ENCODE data around the gene AGAP2.

The AGAP2 gene

DNA sequence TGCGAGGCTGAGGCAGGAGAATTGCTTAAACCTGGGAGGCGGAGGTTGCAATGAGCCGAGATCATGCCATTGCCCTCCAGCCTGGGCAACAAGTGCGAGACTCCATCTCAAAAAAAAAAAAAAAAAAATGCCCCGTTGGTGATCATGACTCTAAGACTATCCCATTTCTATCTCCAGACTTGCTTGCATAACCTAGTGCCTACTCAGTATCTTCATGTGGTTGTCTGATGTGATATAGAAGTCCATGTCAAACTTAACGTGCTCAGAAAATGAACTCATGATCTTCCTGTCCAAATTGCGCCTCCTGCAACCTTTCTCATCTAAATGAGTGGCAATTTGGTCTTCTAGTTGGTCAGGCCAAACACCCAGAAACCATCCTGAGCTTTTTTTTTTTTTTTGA, 39.4 kb upstream of the AGAP2 start:
- H3K9ac ChIP-seq (ENCODE audit: low read depth, low read length, poor library complexity, severe bottlenecking), result no peak overlapping the region
- H3K4me3 ChIP-seq (ENCODE audit: low read length, poor library complexity, severe bottlenecking), result no peak overlapping the region
- no peaks in the 10 kb centered on the region for H3K27me3 ChIP-seq (ENCODE audit: insufficient read depth, low read length, poor library complexity, severe bottlenecking)
- H3F3A ChIP-seq (ENCODE audit: low read depth), result no peaks in the 10 kb centered on the region
- peaks cover 2% of the 10 kb centered on the region for H4K20me1 ChIP-seq (ENCODE audit: insufficient read depth, low read length, poor library complexity, severe bottlenecking)
- H3K36me3 ChIP-seq (ENCODE audit: insufficient read depth, low read length), result no peaks in the 10 kb centered on the region
- H3K9me2 ChIP-seq (replicated peaks; ENCODE audit: low read depth, low read length), result no peaks in the 10 kb centered on the region
- TF ChIP-seq, protein P1, sequence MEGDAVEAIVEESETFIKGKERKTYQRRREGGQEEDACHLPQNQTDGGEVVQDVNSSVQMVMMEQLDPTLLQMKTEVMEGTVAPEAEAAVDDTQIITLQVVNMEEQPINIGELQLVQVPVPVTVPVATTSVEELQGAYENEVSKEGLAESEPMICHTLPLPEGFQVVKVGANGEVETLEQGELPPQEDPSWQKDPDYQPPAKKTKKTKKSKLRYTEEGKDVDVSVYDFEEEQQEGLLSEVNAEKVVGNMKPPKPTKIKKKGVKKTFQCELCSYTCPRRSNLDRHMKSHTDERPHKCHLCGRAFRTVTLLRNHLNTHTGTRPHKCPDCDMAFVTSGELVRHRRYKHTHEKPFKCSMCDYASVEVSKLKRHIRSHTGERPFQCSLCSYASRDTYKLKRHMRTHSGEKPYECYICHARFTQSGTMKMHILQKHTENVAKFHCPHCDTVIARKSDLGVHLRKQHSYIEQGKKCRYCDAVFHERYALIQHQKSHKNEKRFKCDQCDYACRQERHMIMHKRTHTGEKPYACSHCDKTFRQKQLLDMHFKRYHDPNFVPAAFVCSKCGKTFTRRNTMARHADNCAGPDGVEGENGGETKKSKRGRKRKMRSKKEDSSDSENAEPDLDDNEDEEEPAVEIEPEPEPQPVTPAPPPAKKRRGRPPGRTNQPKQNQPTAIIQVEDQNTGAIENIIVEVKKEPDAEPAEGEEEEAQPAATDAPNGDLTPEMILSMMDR (conservative IDR thresholded peaks at IDR 0.05; ENCODE audit: low read length), result no peak
- TF ChIP-seq EZH2phosphoT487 (IDR thresholded peaks at IDR 0.05; ENCODE audit: borderline replicate concordance), result no peak
- no peak overlapping the region for H3K4me2 ChIP-seq (ENCODE audit: low read depth, low read length, poor library complexity, severe bottlenecking)
- H3K4me1 ChIP-seq (ENCODE audit: insufficient read depth, low read length, poor library complexity, severe bottlenecking), result peaks cover 18% of the 10 kb centered on the region
- no peaks in the 10 kb centered on the region for H3K9me3 ChIP-seq (ENCODE audit: insufficient read depth, low read depth, low read length)
- H3K79me2 ChIP-seq (ENCODE audit: insufficient read depth, low read length), result peaks cover 9% of the 10 kb centered on the region
- H2AFZ ChIP-seq (ENCODE audit: low read length), result no peak overlapping the region

DNA sequence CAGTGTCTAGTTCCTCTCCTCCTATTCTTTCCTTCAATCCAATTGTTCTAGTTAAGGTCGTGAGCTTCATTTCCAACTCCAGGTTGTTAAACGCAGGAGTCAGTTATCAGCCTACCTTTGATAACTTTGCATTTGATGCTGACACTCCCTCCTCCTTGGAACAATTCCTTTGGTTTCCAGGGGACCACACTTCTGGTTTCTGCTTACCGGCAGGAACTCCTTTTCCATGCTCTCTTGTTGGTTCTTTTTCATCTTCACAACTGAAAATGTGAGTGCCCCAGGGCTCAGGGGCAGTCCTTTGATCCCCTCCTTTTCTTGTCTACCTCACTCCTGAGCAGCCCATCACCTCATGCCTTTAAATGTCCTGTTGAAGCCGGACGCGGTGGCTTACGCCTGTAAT, 38.8 kb upstream of the AGAP2 start:
- H3K4me3 ChIP-seq (ENCODE audit: low read length, poor library complexity, severe bottlenecking), result no peak overlapping the region
- H3K27me3 ChIP-seq (ENCODE audit: insufficient read depth, low read length, poor library complexity, severe bottlenecking), result no peaks in the 10 kb centered on the region
- no peak overlapping the region for H3K4me2 ChIP-seq (ENCODE audit: low read depth, low read length, poor library complexity, severe bottlenecking)
- no peaks in the 10 kb centered on the region for H3K36me3 ChIP-seq (ENCODE audit: insufficient read depth, low read length)
- no peaks in the 10 kb centered on the region for H3K9me2 ChIP-seq (replicated peaks; ENCODE audit: low read depth, low read length)
- peaks cover 17% of the 10 kb centered on the region for H3K4me1 ChIP-seq (ENCODE audit: insufficient read depth, low read length, poor library complexity, severe bottlenecking)
- no peak overlapping the region for H3K9ac ChIP-seq (ENCODE audit: low read depth, low read length, poor library complexity, severe bottlenecking)
- no peak overlapping the region for H2AFZ ChIP-seq (ENCODE audit: low read length)
- H4K20me1 ChIP-seq (ENCODE audit: insufficient read depth, low read length, poor library complexity, severe bottlenecking), result no peaks in the 10 kb centered on the region
- H3K79me2 ChIP-seq (ENCODE audit: insufficient read depth, low read length), result peaks cover 6% of the 10 kb centered on the region; the same call in 1 of the 2 replicates
- TF ChIP-seq, protein P1 (conservative IDR thresholded peaks at IDR 0.05; ENCODE audit: low read length), result no peak
- no peak for TF ChIP-seq EZH2phosphoT487 (IDR thresholded peaks at IDR 0.05; ENCODE audit: borderline replicate concordance)
- no peaks in the 10 kb centered on the region for H3F3A ChIP-seq (ENCODE audit: low read depth)
- no peaks in the 10 kb centered on the region for H3K9me3 ChIP-seq (ENCODE audit: insufficient read depth, low read depth, low read length)

- Histone ChIP-seq H2AFZ (ENCODE audit: low read length) (no peak overlapping the region), H3K79me2 (ENCODE audit: insufficient read depth, low read length) (peaks cover 8% of the 10 kb centered on the region; the same call in 1 of the 2 replicates), H3K9me3 (ENCODE audit: insufficient read depth, low read depth, low read length) (no peaks in the 10 kb centered on the region), H3K4me1 (ENCODE audit: insufficient read depth, low read length, poor library complexity, severe bottlenecking) (peaks cover 9% of the 10 kb centered on the region), H3K4me2 (ENCODE audit: low read depth, low read length, poor library complexity, severe bottlenecking) (no peak overlapping the region), H3F3A (ENCODE audit: low read depth) (no peaks in the 10 kb centered on the region), H3K9me2 (replicated peaks; ENCODE audit: low read depth, low read length) (no peaks in the 10 kb centered on the region), H3K36me3 (ENCODE audit: insufficient read depth, low read length) (no peaks in the 10 kb centered on the region), H3K4me3 (ENCODE audit: low read length, poor library complexity, severe bottlenecking) (no peak overlapping the region), H3K27me3 (ENCODE audit: insufficient read depth, low read length, poor library complexity, severe bottlenecking) (no peaks in the 10 kb centered on the region), H3K9ac (ENCODE audit: low read depth, low read length, poor library complexity, severe bottlenecking) (no peak overlapping the region), H4K20me1 (ENCODE audit: insufficient read depth, low read length, poor library complexity, severe bottlenecking) (no peaks in the 10 kb centered on the region)
- TF ChIP-seq EZH2phosphoT487 (IDR thresholded peaks at IDR 0.05; ENCODE audit: borderline replicate concordance), result no peak
- TF ChIP-seq, protein P1 (conservative IDR thresholded peaks at IDR 0.05; ENCODE audit: low read length), result no peak; the same call in 1 of the 2 replicates
Observed at GRCh38 chr12:57776247-57776587, 37.7 kb upstream of the AGAP2 start.

Measured in Loucy (cell line).